HG03460 (cell line): ENCODE measurements around the gene ENDOV.

ENCODE experiments used
- ATAC-seq: cut with Tn5 transposase; IDR thresholded peaks from one replicate; pipeline ENCODE4 v1.9.1; 2021; ENCODE audit not compliant: unreplicated experiment

ENDOV gene

GRCh38 chr17:80414803-80415625, at the start of gene ENDOV:
Gene ENDOV (plus strand): TSS chr17:80415167. CDS start chr17:80415195, 28 bp downstream.
- peak; percentile 83 for ATAC-seq

DNA sequence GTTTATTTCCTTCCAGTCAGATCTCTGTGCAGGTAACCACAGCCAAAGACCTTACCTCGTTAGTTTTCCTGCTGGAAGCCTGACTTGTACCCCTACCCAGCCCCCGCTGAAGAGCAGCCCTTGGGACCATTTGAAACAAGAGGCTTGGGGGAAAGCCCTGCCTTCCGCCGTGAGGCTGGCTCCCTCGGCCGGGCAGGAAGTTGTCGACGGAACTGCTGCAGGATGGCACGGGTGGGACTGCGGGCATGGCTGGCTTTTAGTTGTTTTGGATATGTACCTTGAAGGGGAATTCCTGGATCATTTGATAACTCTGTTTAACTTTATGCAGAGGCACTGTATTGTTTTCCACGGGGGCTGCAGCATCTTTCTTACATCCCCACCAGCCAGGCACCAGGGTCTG, 49.0 kb upstream of the ENDOV start:
- ATAC-seq = no peak

DNA sequence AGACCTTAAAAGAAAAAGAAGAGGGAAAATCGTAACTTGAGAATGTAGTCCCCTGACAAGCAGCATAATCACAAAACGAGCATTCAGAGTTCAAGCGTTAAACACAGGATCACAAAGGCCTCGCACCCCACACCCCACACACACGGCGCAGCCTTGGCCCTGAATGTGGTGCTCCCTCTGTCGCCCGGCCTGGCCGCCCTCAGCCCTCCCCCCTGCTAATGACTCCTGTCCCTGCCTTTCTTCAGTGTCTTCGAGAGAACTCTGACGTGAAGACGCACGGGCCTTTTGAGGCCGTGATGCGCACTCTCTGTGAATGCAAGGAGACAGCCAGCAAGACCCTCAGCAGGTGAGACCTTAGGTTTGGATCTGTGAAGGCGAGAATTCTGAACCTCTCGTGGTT, 47.5 kb upstream of the ENDOV start:
- no peak for ATAC-seq

GRCh38 chr17:80371196-80371595, 43.8 kb upstream of the ENDOV start:
- no peak for ATAC-seq

DNA sequence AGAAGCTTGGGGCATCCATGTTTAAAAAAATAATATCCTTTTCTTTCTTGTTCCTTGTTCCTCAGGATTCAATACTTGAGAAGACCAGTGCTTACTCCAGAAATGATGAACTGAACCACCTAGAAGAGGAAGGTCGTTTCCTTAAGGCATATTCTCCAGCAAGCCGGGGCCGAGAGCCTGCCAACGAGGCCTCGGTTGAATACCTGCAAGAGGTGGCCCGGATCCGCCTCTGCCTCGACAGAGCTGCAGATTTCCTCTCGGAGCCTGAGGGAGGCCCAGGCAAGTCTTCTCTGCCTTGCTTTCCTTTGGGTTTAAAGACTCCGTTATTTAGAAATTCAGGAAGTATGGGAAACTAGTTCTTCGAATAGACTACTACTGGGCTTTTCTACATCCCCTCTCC, 42.5 kb upstream of the ENDOV start:
- no peak for ATAC-seq

GRCh38 chr17:80372922-80373570, 41.9 kb upstream of the ENDOV start:
- no peak for ATAC-seq

GRCh38 chr17:80374039-80374731, 40.8 kb upstream of the ENDOV start:
- ATAC-seq = no peak

DNA sequence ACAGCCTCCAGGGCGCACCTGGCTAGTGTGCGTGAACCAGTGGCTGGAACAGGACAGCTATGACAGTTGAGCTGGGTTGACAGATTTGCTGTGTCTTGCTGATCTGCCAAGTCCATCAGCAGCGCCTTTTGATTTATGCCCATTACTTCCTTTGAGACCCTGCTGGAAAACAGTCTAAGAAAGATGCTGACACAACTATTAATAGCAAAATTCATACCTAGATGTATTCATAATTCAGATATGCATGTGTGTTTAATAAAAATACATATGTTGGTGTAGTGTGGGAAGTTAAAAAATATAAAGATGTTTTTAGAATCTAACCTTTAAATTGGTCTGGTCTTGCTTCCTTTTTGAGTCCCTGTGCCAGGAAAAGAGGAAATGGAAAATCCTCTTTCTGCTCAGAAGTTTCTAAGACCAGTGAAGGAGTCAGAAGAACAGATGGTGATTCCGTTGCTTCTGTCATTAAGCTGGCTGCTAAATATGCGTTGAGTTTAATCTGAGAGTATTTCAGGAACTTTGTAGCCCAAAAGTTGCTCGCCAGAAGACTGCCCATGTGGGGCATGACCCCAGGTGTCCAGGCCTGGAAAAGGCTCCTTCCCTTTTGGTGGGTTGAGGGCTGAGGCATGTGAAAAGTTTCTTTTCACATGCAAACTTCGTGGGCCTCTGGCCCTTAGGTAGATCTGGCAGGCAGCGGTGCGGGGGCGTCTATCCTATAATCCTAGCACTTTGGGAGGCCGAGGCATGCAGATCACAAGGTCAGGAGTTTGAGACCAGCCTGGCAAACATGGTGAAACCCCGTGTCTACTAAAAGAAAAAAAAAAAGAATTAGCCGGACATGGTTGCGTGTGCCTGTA, 40.0 kb upstream of the ENDOV start:
- no peak for ATAC-seq

GRCh38 chr17:80376531-80376930, 38.4 kb upstream of the ENDOV start:
- ATAC-seq = no peak

DNA sequence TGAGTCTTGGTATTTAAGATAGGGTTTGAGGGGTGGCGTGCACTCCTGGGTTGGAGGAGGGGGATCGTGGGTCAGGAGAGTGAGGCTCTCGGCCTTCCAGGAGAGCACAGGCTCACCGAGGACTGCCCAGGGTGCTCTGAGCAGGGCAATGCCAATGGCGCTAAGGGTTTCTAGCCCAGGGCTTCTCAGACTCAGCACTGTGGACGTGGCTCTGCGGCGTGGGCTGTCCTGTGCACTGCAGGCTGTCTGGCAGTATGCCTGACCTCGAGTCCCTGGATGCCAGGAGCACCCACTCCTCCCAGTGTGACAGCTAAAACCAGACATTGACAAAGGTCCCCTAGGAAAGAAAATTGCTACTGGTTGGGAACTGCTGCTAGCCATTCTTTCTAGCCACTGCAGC, 37.2 kb upstream of the ENDOV start:
- ATAC-seq = no peak

DNA sequence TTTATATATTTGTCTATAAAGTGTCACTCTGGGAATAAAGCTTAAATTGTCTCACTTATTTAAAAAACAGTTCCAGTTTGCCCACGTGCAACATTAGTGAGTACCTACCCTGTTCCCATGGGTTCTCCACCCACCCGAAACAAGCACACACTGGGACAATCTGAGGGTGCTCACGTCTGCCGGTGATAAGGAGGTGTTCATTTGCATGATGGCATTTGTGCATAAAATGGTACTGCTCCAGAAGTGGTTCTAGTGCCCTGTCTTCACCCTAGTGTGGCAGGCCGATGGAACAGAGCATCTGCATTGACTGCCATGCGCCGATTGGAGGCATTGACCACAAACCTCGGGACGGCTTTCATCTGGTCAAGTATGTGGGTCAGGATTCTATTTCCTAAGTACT, 35.6 kb upstream of the ENDOV start:
- ATAC-seq = no peak

DNA sequence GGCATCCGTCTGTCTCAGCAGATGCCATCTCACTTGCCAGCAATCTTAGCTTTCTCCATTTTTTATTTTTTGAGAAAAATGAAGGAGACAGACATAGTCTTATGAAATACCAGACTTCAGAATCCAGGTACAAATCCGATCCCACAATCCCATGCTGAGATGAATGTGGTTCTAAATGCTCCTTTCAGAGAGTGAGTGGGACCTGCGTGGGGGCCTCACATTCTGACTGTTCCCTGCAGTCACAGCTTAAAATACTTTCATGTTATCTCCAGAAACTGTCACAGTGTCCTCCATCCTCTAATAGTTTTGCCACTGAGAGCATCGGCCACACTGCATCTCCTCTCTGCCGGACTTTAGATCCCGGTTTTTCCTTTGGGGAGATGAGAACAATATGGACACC, 34.9 kb upstream of the ENDOV start:
- ATAC-seq = no peak

DNA sequence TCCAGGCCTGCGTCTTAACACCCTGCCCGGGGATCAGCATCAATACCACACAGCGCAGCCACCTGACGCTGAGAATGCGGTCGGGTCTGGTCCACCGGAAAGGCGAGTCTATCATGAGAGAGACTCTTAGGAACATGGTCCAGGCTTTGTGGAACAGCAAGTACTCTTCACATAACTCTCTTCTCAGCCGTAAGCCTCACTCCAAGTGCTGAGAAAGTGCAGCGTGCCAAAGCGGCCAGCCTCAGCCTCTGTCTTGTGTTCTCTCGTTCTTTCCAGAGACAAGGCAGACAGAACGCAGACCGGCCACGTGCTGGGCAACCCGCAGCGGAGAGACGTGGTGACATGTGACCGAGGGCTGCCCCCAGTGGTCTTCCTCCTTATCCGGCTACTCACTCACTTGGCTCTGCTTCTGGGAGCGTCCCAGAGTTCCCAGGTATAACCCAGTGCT, 34.4 kb upstream of the ENDOV start:
- no peak for ATAC-seq

DNA sequence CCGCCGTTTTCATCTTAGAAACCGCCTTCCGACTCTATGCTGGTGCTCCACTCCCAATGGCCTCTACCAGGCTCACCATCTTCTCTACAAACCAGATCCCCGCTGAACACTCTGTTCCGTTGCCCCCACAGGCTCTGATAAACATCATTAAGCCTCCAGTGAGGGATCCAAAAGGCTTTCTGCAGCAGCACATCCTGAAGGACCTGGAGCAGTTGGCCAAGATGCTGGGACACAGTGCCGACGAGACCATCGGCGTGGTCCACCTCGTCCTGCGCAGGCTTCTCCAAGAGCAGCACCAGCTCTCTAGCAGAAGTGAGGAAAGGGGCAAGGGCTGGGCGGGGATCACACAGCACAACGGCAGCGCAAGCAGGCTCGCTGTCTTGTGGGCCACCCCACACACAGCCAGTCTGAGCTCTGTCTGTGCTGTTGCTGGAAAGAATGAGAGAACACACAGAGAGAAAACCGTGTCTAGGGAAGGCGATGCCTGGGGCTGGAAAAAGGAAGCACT, 33.5 kb upstream of the ENDOV start:
- no peak for ATAC-seq

DNA sequence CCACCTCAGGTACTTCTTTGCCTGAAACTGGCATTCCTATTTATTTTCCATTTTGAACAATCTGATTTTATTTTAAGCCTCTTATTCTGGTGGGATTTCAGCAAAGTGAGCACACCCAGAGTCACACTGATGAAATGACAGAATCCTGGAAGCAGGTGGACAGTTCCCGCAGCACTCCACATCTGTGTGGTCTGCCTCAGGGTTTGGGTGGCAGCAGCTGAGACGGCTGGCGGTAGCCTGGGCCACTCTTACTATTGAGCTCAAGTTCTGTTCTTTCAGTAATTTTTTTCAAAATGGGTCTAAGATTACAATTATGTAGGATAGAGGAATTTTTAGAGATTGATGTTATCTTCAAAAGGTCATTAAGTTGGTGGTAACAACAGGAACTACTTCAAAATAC, 32.5 kb upstream of the ENDOV start:
- ATAC-seq = no peak

GRCh38 chr17:80382956-80383355, 32.0 kb upstream of the ENDOV start:
- no peak for ATAC-seq

DNA sequence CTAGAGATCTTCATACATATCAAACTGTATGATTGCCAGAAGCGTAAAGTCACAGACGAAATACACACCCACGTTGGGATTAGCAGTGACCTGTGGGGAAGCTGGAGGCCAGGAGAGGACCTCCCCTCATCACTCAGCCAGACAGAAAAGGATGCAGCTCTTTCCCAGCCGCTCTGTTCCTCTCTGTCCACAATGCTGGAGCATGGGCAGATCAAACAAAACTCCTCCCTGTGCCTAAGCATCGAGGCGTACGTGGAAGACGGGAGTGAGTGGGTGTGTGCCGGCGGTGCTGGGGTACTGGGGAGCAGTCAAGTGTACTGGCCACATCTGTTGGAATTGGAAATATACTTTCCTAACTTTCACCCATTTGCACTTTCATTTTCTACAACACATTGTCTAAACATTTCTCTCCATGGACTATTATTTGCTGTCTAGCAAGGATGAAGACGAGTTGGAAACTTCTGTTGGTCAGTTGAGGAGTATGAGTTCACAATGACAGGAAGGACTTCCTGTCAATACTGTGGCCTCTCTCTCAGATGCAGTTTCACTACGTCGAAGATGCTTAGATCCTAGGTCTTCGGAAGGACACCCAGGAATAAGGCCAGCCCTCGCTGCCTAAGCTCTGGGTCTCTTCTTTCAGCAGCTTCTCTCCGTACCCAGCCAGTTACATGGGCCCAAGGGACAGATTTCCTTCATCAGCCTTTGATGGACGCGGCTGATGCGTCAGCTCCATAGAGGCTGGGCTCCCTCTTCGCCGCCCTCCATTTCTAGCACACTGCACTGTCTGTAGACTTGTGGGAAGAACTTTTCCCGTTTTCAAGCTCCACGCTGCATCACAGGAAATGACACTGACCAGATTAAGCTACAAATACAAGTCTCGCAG, 30.6 kb upstream of the ENDOV start:
- no peak for ATAC-seq

GRCh38 chr17:80385046-80385445, 29.9 kb upstream of the ENDOV start:
- no peak for ATAC-seq

GRCh38 chr17:80386341-80386740, 28.6 kb upstream of the ENDOV start:
- ATAC-seq = no peak

- ATAC-seq = no peak
These were observed 27.9 kb upstream of the ENDOV start for GRCh38 chr17:80387071-80387470.
